ENCODE results near the gene ZNF398. TPM values are rescaled to one million over a fixed set of nuclear protein-coding genes. Genes with fewer than 3 reads are reported as not detected.

ZNF398 gene
- total and polyA plus RNA-seq, 4 donors, result 2.6 to 14.1 (median 7.9) TPM

DNA sequence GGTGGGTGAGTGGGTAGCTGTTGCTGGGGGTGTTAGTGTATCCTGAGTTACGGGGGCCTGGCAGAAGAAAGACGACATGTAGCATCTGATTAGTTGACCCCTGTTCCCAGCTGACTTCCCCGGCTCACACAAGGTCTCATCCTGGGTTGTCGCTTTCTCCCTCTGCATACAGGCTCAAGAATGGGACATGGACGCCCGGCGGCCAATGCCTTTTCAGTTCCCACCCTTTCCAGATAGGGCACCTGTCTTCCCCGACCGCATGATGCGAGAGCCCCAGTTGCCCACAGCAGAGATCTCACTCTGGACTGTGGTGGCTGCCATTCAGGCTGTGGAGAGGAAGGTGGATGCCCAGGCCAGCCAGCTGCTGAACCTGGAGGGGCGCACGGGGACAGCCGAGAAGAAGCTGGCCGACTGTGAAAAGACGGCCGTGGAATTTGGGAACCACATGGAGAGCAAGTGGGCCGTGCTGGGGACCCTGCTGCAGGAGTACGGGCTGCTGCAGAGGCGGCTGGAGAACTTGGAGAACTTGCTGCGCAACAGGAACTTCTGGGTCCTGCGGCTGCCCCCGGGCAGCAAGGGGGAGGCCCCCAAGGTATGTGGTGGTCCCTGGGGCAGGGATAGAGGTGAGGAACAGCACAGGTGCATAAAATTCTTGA is 51.0 kb downstream of the ZNF398 start:
- Histone ChIP-seq H3K9me3 (ENCODE audit: control insufficient read depth, low read length) (no peaks in the 10 kb centered on the region), H3K36me3 (ENCODE audit: control insufficient read depth in 1 of 2, insufficient read depth in 2 of 2, low read length in 1 of 2) (peaks cover 4 to 10% of the 10 kb centered on the region in 2 donors), H3K27ac (ENCODE audit: low read depth in 1 of 2, low read length in 2 of 2) (no peak overlapping the region), H3K4me3 (ENCODE audit: low read length in 2 of 2) (no peak overlapping the region), H3K27me3 (ENCODE audit: control insufficient read depth in 1 of 2, insufficient read depth in 2 of 2, low read length in 1 of 2) (no peaks in the 10 kb centered on the region), H3K4me1 (ENCODE audit: control insufficient read depth in 1 of 2, insufficient read depth in 2 of 2, low read length in 2 of 2) (no peaks in the 10 kb centered on the region)
- intact Hi-C loops (cut with DNase I), result loop anchor here in 1 of 2 donors (5.0 kb wide), 1 partner anchor 39 kb away; the partner anchor contains the start of gene ZNF212
- 89 to 92% methylated on average over 22 of the region's 22 CpGs for WGBS, 2 donors
- DNase-seq (no peak), ATAC-seq (ENCODE audit: low FRiP score) (no peak)

GRCh38 chr7:149199234-149199995 is 52.2 kb downstream of the ZNF398 start:
- 92 to 97% methylated on average over 6 of the region's 6 CpGs for WGBS, 2 donors
- ATAC-seq (ENCODE audit: low FRiP score) (no peak), DNase-seq (no peak)
- Histone ChIP-seq H3K4me3 (ENCODE audit: low read length in 2 of 2) (no peak overlapping the region), H3K36me3 (ENCODE audit: control insufficient read depth in 1 of 2, insufficient read depth in 2 of 2, low read length in 1 of 2) (peaks cover 4 to 10% of the 10 kb centered on the region in 2 donors), H3K27me3 (ENCODE audit: control insufficient read depth in 1 of 2, insufficient read depth in 2 of 2, low read length in 1 of 2) (no peaks in the 10 kb centered on the region), H3K4me1 (ENCODE audit: control insufficient read depth in 1 of 2, insufficient read depth in 2 of 2, low read length in 2 of 2) (no peaks in the 10 kb centered on the region), H3K9me3 (ENCODE audit: control insufficient read depth, low read length) (no peaks in the 10 kb centered on the region), H3K27ac (ENCODE audit: low read depth in 1 of 2, low read length in 2 of 2) (no peak overlapping the region)
- intact Hi-C loops (cut with DNase I), result loop anchor here in 1 of 2 donors (5.0 kb wide), 1 partner anchor 38 kb away; the partner anchor contains the start of gene ZNF212

DNA sequence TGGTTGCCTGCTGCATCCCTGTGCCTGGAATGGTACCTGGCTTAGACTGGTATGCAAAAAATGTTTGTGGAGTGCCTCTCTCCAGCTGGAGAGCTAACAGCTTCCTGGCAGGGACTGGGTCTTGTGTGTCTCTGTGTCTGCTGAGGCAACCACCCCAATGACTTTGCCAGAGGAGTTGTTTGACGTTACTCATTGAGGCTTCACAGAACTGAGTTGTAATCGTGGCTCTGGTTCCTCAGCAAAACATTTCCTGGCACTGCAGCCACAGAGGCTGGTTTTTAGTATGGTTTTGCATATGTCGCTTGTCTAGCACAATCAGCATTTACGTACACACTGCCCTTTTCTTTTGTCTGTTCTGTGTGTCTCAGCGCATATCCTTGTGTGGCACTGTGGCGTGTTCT is 55.6 kb downstream of the ZNF398 start:
- no peak overlapping the region for H3K27ac ChIP-seq (ENCODE audit: low read depth in 1 of 2, low read length in 2 of 2)
- peaks cover 4 to 14% of the 10 kb centered on the region in 2 donors for H3K36me3 ChIP-seq (ENCODE audit: control insufficient read depth in 1 of 2, insufficient read depth in 2 of 2, low read length in 1 of 2)
- ATAC-seq (ENCODE audit: low FRiP score), result no peak
- no peaks in the 10 kb centered on the region for H3K4me1 ChIP-seq (ENCODE audit: control insufficient read depth in 1 of 2, insufficient read depth in 2 of 2, low read length in 2 of 2)
- H3K9me3 ChIP-seq (ENCODE audit: control insufficient read depth, low read length), result no peaks in the 10 kb centered on the region
- no peak for DNase-seq
- no peak overlapping the region for H3K4me3 ChIP-seq (ENCODE audit: low read length in 2 of 2)
- no peaks in the 10 kb centered on the region for H3K27me3 ChIP-seq (ENCODE audit: control insufficient read depth in 1 of 2, insufficient read depth in 2 of 2, low read length in 1 of 2)
- WGBS, 2 donors, result 89 to 91% methylated on average over 6 of the region's 6 CpGs
- intact Hi-C loops (cut with DNase I), result no loop called here

DNA sequence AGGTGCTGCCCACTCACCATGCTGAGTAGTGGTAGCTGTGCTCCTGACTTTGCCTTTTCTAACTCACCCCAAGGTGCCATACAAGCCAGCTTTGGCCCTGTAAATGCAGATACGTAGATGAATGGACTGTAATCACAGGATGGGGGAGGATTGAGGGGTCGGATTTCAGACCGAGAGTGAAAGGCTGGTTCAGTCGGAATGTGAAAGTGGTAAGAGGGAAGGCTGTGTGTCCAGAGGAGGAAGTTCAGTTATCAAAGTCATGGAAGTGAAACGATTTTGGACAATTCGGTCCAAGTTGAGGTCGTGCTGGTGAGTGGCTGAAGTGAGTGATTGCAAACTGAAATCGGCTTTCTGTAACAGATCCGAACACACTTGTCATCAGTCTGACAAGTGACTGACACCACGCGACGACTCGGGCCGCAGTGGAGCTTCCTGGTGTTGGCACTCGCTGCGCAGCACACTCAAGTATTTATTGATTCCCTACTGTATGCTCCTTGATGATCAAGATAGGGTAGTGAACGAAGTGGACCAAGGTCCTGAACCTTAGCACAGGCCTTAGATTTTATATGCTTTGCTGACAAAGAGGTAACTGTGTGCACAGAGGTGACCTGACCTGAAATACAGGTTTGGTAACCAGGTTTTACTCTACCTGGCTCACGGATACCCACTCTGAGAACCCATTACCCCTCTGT is 58.6 kb downstream of the ZNF398 start:
- Histone ChIP-seq H3K27ac (ENCODE audit: low read depth in 1 of 2, low read length in 2 of 2) (no peak overlapping the region), H3K27me3 (ENCODE audit: control insufficient read depth in 1 of 2, insufficient read depth in 2 of 2, low read length in 1 of 2) (no peaks in the 10 kb centered on the region), H3K4me1 (ENCODE audit: control insufficient read depth in 1 of 2, insufficient read depth in 2 of 2, low read length in 2 of 2) (no peaks in the 10 kb centered on the region), H3K9me3 (ENCODE audit: control insufficient read depth, low read length) (no peaks in the 10 kb centered on the region), H3K4me3 (ENCODE audit: low read length in 2 of 2) (no peak overlapping the region), H3K36me3 (ENCODE audit: control insufficient read depth in 1 of 2, insufficient read depth in 2 of 2, low read length in 1 of 2) (peaks cover 0 to 14% of the 10 kb centered on the region in 2 donors)
- ATAC-seq (ENCODE audit: low FRiP score) (no peak), DNase-seq (peak in 1 of 2 donors; percentile 66)
- WGBS, 2 donors, result 81 to 83% methylated on average over 18 of the region's 18 CpGs
- intact Hi-C loops (cut with DNase I), result no loop called here

DNA sequence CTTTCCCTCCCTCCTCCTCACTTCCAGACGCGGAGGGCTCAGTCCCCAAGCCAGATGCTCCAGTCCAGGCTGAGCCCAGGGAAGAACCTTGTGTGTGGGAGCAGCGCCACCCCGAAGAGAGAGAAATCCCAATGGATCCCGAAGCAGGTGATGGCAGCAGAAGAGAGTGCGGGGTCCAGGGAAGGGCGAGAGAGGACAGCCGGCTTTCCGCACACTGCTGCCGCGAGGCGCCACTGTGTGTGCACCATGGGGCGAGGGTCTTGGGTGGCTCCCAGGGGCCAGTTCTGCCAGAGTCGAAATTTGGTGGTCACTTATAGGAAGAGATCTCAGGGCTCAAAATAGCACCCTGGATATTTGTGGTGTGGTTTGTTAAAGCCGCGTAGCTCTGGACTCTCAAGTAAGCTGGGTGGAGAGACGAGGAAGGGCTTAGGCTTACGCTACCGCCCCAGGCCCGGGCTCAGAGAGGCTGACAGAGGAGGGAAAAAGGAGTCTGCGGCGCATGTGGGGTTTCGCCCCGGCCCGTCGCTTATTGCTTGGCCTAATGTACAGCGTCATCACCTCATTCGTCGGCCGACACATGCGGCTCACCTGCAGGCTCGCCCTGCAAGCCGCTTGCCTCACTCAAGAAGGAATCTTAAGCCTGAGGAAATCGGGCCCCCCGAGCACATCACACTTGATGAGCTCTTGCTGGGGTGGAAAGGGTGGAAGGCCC is 60.2 kb downstream of the ZNF398 start:
- Histone ChIP-seq H3K9me3 (ENCODE audit: control insufficient read depth, low read length) (no peaks in the 10 kb centered on the region), H3K4me1 (ENCODE audit: control insufficient read depth in 1 of 2, insufficient read depth in 2 of 2, low read length in 2 of 2) (no peaks in the 10 kb centered on the region), H3K27me3 (ENCODE audit: control insufficient read depth in 1 of 2, insufficient read depth in 2 of 2, low read length in 1 of 2) (no peaks in the 10 kb centered on the region), H3K36me3 (ENCODE audit: control insufficient read depth in 1 of 2, insufficient read depth in 2 of 2, low read length in 1 of 2) (peaks cover 5 to 14% of the 10 kb centered on the region in 2 donors), H3K27ac (ENCODE audit: low read depth in 1 of 2, low read length in 2 of 2) (no peak overlapping the region), H3K4me3 (ENCODE audit: low read length in 2 of 2) (no peak overlapping the region)
- WGBS, 2 donors, result 88 to 91% methylated on average over 33 to 35 of the region's 35 CpGs
- DNase-seq (peak in 1 of 2 donors; percentile 41), ATAC-seq (ENCODE audit: low FRiP score) (no peak)
- intact Hi-C loops (cut with DNase I), result no loop called here

- 64 to 69% methylated on average over 7 of the region's 7 CpGs for WGBS, 2 donors
- ATAC-seq (ENCODE audit: low FRiP score), result no peak
These were observed 62.4 kb downstream of the ZNF398 start for GRCh38 chr7:149209518-149210269.

GRCh38 chr7:149210551-149210950 is 63.3 kb downstream of the ZNF398 start:
- Histone ChIP-seq H3K36me3 (ENCODE audit: control insufficient read depth in 1 of 2, insufficient read depth in 2 of 2, low read length in 1 of 2) (peaks cover 10 to 11% of the 10 kb centered on the region in 2 donors), H3K4me1 (ENCODE audit: control insufficient read depth in 1 of 2, insufficient read depth in 2 of 2, low read length in 2 of 2) (no peaks in the 10 kb centered on the region), H3K27ac (ENCODE audit: low read depth in 1 of 2, low read length in 2 of 2) (no peak overlapping the region), H3K9me3 (ENCODE audit: control insufficient read depth, low read length) (no peaks in the 10 kb centered on the region), H3K27me3 (ENCODE audit: control insufficient read depth in 1 of 2, insufficient read depth in 2 of 2, low read length in 1 of 2) (no peaks in the 10 kb centered on the region), H3K4me3 (ENCODE audit: low read length in 2 of 2) (no peak overlapping the region)
- ATAC-seq (ENCODE audit: low FRiP score) (no peak), DNase-seq (no peak)
- WGBS, 2 donors, result 83 to 88% methylated on average over 11 of the region's 11 CpGs
- intact Hi-C loops (cut with DNase I), result no loop called here

More at GRCh38 chr7:149209518-149210269, 62.4 kb downstream of the ZNF398 start:
- no peaks in the 10 kb centered on the region for H3K4me1 ChIP-seq (ENCODE audit: control insufficient read depth in 1 of 2, insufficient read depth in 2 of 2, low read length in 2 of 2)
- no peak for DNase-seq
- intact Hi-C loops (cut with DNase I), result no loop called here
- no peak overlapping the region for H3K4me3 ChIP-seq (ENCODE audit: low read length in 2 of 2)
- H3K27ac ChIP-seq (ENCODE audit: low read depth in 1 of 2, low read length in 2 of 2), result no peak overlapping the region
- H3K36me3 ChIP-seq (ENCODE audit: control insufficient read depth in 1 of 2, insufficient read depth in 2 of 2, low read length in 1 of 2), result peaks cover 6 to 9% of the 10 kb centered on the region in 2 donors
- no peaks in the 10 kb centered on the region for H3K9me3 ChIP-seq (ENCODE audit: control insufficient read depth, low read length)
- no peaks in the 10 kb centered on the region for H3K27me3 ChIP-seq (ENCODE audit: control insufficient read depth in 1 of 2, insufficient read depth in 2 of 2, low read length in 1 of 2)

All from aorta (tissue), 5 donors.